ENCODE results near the gene RPS6KA5.

RPS6KA5 gene

GRCh38 chr14:90900476-90901083, 159.9 kb downstream of the RPS6KA5 start:
- H3K4me3 ChIP-seq (ENCODE audit: low read length): no peak overlapping the region
- no peak for TF ChIP-seq CTCF (IDR thresholded peaks at IDR 0.05; ENCODE audit: insufficient read depth, low read depth, low read length, missing control alignments)
- no peak for DNase-seq (ENCODE audit: low read depth)

GRCh38 chr14:90897022-90897421, 163.4 kb downstream of the RPS6KA5 start:
- TF ChIP-seq CTCF (IDR thresholded peaks at IDR 0.05; ENCODE audit: insufficient read depth, low read depth, low read length, missing control alignments): no peak
- no peak overlapping the region for H3K4me3 ChIP-seq (ENCODE audit: low read length)
- DNase-seq (ENCODE audit: low read depth): no peak

GRCh38 chr14:90894241-90894640, 166.2 kb downstream of the RPS6KA5 start:
- TF ChIP-seq CTCF (IDR thresholded peaks at IDR 0.05; ENCODE audit: insufficient read depth, low read depth, low read length, missing control alignments): no peak

GRCh38 chr14:90893510-90893909, 166.9 kb downstream of the RPS6KA5 start:
- no peak for DNase-seq (ENCODE audit: low read depth)

More at GRCh38 chr14:90894241-90894640, 166.2 kb downstream of the RPS6KA5 start:
- no peak for DNase-seq (ENCODE audit: low read depth)
- H3K4me3 ChIP-seq (ENCODE audit: low read length): no peak overlapping the region

GRCh38 chr14:90892970-90893369, 167.5 kb downstream of the RPS6KA5 start:
- no peak overlapping the region for H3K4me3 ChIP-seq (ENCODE audit: low read length)
- no peak for TF ChIP-seq CTCF (IDR thresholded peaks at IDR 0.05; ENCODE audit: insufficient read depth, low read depth, low read length, missing control alignments)

More at GRCh38 chr14:90893510-90893909, 166.9 kb downstream of the RPS6KA5 start:
- no peak overlapping the region for H3K4me3 ChIP-seq (ENCODE audit: low read length)
- TF ChIP-seq CTCF (IDR thresholded peaks at IDR 0.05; ENCODE audit: insufficient read depth, low read depth, low read length, missing control alignments): no peak

GRCh38 chr14:90891326-90891725, 169.1 kb downstream of the RPS6KA5 start:
- H3K4me3 ChIP-seq (ENCODE audit: low read length): no peak overlapping the region
- DNase-seq (ENCODE audit: low read depth): no peak
- no peak for TF ChIP-seq CTCF (IDR thresholded peaks at IDR 0.05; ENCODE audit: insufficient read depth, low read depth, low read length, missing control alignments)

More at GRCh38 chr14:90892970-90893369, 167.5 kb downstream of the RPS6KA5 start:
- no peak for DNase-seq (ENCODE audit: low read depth)
